WI38 (cell line): ENCODE measurements around the gene NAPG.

ENCODE experiments used
- H3K4me3 ChIP-seq: 2 replicates; pipeline ENCODE4 v1.5.1; 2011; ENCODE audit warnings: low read depth, mild to moderate bottlenecking, control low read depth, low read length
- TF ChIP-seq, protein P1 (sequence below): IDR thresholded peaks from 2 replicates; pipeline ENCODE4 v1.5.1; 2012; ENCODE audit warnings: low read depth, mild to moderate bottlenecking, control low read depth, low read length

Gene NAPG

DNA sequence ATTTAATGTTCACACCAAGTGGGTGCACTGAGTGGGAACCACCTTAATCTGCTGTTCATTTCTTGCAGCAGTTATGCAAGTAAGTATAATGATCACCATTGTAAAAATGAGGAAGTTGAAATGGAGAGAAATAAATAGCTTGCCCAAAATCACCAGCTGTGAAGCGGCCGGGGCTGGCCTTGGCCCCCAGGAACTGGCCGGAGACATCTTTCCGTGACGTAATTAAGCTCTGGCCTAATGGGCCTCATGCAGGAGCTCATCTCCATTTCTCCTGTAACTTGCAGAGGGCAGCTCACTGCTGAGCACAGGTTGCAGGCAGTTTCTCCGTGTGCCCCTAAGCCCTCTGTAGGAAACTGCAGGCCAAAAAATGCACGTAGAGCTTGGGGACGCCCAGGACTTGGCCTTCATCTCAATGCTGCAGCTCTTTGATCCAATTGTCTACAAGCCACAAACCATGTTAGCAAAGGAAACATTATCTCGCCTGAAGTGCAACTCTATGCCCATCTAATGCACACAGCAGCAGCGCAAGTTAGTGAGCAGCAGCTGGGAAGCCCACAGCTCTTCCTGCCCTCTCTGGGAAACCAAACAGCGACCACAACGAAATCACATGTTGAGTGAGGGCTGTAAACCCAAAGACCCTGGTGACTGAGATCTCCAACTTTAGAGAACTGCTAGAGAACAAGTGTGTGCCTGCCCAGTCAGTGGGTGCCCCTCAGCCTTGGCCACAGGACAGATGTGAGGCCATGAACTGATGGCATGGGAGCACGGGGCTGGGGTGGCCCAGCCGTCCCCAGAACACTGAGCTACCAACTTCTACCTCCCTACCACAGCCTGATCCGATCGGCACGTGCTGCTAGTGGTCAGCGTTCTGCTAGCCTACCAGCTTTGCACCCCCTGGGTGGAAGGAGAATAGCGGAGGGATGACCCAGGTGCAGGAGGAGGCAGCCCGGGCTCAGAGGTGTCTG, 42.6 kb upstream of the NAPG start:
- H3K4me3 ChIP-seq, result no peak overlapping the region
- TF ChIP-seq, protein P1, sequence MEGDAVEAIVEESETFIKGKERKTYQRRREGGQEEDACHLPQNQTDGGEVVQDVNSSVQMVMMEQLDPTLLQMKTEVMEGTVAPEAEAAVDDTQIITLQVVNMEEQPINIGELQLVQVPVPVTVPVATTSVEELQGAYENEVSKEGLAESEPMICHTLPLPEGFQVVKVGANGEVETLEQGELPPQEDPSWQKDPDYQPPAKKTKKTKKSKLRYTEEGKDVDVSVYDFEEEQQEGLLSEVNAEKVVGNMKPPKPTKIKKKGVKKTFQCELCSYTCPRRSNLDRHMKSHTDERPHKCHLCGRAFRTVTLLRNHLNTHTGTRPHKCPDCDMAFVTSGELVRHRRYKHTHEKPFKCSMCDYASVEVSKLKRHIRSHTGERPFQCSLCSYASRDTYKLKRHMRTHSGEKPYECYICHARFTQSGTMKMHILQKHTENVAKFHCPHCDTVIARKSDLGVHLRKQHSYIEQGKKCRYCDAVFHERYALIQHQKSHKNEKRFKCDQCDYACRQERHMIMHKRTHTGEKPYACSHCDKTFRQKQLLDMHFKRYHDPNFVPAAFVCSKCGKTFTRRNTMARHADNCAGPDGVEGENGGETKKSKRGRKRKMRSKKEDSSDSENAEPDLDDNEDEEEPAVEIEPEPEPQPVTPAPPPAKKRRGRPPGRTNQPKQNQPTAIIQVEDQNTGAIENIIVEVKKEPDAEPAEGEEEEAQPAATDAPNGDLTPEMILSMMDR, result no peak

DNA sequence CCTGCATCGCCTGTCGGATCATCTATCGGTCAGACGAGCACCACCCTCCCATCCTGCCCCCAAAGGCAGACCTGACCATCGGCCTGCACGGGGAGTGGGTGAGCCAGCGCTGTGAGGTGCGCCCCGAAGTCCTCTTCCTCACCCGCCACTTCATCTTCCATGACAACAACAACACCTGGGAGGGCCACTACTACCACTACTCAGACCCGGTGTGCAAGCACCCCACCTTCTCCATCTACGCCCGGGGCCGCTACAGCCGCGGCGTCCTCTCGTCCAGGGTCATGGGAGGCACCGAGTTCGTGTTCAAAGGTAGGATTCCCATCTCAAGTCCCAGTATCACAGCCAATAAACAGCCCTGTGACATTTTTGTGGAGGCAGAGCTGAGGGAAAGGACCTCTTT, 40.4 kb upstream of the NAPG start:
- TF ChIP-seq, protein P1, result no peak
- no peak overlapping the region for H3K4me3 ChIP-seq

DNA sequence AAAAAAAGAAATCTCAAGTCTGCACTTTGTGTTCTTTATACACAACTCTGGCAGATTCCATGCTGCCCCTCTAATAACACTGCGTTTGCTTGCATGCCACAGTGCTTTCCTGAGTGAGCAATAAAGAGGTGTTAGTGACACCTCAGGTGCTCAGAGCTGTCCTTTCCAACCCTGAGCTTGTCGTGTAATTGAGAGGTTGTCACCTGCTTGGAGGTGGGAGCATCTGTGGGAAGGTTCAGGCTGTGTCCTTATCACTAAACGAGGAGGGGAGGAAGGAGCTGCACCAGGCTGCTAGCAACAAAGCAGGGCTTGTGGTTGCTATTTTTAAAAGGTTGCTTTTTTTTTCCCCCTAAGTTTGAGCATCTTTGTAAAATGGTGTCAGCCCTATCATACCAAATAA, 39.5 kb upstream of the NAPG start:
- TF ChIP-seq, protein P1, result no peak
- no peak overlapping the region for H3K4me3 ChIP-seq

DNA sequence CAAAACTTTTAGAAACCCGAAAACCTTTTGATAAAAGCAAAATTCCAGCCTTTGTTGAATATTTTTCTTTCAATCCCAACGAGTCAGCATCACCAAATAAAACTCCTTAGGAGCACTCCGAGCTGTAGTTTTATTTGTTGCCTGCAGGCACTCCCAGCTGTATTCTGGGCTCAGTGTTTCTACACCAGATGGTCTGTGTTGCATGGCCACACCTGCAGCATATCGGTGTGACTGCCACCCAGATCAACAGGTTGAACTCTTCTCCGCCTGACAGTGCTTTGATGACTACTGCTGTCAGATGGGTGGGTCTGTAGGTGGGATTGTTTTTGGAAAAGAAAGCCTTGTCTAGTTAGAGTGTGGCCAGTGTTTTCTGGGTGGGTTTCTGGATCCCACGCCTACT, 38.7 kb upstream of the NAPG start:
- no peak overlapping the region for H3K4me3 ChIP-seq
- TF ChIP-seq, protein P1, result no peak

DNA sequence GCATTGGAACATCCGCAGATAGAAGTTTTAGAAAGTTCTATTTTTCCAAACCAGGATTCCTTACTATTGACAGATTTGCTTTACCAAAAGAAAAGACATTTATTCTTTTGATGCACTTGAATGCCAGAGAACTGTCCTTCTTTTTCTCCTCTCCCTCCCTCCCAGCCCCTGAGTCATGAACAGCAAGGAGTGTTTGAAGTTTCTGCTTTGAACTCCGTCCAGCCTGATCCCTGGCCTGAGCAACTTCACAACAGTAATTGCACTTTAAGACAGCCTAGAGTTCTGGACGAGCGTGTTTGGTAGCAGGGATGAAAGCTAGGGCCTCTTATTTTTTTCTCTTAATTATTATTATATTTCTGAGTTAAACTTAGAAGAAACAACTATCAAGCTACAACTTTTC, 37.8 kb upstream of the NAPG start:
- TF ChIP-seq, protein P1, result no peak
- no peak overlapping the region for H3K4me3 ChIP-seq

DNA sequence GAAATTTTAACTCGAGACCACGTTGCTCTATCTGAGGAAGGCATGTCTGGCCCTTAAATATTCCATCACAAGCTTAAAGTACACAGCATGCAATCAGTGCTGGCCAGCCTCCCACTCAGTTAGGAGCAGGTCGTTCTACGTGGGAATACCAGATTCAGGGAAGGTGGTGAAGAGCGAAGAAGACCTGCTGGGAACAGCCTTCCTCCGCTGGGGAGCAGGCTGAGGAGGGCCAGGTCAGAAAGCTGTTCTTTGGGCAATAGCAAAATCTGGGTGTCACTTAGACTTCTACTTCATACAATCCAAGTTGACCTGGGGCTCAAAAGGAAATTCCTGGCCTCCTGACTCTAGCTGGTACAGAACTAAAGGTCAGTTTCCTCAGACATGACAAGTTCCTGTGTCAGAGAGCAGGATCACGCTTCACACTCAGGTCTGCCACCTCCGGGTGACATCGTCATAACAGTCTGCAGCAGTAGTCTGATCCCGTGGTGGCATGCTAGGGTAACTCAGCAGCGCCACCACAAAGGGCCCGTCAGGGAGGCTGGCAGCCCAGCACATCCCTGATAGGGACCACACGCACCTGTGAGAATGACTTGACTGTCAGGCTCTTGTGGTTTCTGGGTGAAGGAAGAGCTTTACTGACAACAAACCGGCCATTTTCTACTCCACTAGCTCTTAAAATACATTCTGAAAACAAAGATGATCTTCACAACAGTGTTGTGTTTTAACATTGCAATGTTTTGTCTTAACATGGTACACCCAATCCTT, 35.2 kb upstream of the NAPG start:
- no peak overlapping the region for H3K4me3 ChIP-seq
- TF ChIP-seq, protein P1, result no peak

DNA sequence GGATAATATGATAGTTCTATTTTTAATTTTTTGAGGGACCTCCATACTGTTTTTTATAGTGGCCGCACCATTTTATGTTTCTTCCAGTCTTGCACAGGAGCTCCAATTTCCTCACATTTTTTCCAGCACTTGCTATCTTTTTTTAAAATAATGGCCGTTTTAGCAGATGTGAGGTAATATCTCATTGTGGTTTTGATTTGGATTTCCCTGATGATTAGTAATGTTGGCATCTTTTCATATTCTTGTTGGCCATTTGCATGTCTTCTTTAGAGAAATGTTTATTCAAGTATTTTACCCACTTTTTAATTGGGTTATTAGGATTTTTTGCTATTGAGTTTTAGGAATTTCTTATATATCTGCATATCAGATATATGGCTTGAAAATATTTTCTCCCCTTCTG, 29.9 kb upstream of the NAPG start:
- no peak overlapping the region for H3K4me3 ChIP-seq
- TF ChIP-seq, protein P1, result no peak
